ENCODE data around the gene CARD11. TPM values are rescaled to one million over a fixed set of nuclear protein-coding genes. Genes with fewer than 3 reads are reported as not detected.

The CARD11 gene
- total RNA-seq, 1 experiment from 2014 or later: 79.2 TPM

DNA sequence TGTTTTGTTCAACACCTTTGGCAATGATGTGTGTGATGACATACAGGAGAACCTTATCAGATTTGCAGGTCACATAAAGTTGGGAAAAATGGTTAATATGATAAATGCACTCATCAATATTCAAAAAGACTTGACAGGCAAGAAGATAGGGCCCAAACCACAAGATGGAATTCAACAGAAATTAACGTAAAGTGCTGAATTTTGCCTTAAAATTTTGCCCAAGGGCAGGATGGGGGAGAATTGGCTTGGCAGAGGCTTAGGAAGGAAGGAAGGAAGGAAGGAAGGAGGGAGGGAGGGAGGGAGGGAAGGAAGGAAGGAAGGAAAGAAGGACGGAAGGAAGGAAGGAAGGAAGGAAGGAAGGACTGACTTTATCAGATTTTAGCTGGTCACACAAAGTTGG is 35.3 kb downstream of the CARD11 start:
- no peaks in the 10 kb centered on the region for H3K27me3 Mint-ChIP-seq (ENCODE audit: unreplicated experiment)
- no peaks in the 10 kb centered on the region for H3K4me1 Mint-ChIP-seq (ENCODE audit: low read depth, unreplicated experiment)
- H3K9me3 Mint-ChIP-seq (ENCODE audit: low read depth, unreplicated experiment): no peaks in the 10 kb centered on the region
- H3K4me3 Mint-ChIP-seq (ENCODE audit: low read depth, unreplicated experiment): no peak overlapping the region
- TF ChIP-seq, protein P1, sequence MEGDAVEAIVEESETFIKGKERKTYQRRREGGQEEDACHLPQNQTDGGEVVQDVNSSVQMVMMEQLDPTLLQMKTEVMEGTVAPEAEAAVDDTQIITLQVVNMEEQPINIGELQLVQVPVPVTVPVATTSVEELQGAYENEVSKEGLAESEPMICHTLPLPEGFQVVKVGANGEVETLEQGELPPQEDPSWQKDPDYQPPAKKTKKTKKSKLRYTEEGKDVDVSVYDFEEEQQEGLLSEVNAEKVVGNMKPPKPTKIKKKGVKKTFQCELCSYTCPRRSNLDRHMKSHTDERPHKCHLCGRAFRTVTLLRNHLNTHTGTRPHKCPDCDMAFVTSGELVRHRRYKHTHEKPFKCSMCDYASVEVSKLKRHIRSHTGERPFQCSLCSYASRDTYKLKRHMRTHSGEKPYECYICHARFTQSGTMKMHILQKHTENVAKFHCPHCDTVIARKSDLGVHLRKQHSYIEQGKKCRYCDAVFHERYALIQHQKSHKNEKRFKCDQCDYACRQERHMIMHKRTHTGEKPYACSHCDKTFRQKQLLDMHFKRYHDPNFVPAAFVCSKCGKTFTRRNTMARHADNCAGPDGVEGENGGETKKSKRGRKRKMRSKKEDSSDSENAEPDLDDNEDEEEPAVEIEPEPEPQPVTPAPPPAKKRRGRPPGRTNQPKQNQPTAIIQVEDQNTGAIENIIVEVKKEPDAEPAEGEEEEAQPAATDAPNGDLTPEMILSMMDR (IDR thresholded peaks at IDR 0.05; ENCODE audit: unreplicated experiment): no peak
- BruUV-seq (replicated peaks): no TSS peak
- CTCF ChIA-PET: interaction anchor here (0.6 kb wide), 1 partner anchor 1316 kb away, joined by 3 read pairs; no protein-coding TSS in a partner anchor
- no peak for DNase-seq
- no peak overlapping the region for H3K27ac Mint-ChIP-seq (ENCODE audit: unreplicated experiment)
- intact Hi-C loops (cut with micrococcal nuclease; ENCODE audit: unreplicated experiment): no loop called here
- H3K36me3 Mint-ChIP-seq (ENCODE audit: insufficient read depth, unreplicated experiment): no peaks in the 10 kb centered on the region

DNA sequence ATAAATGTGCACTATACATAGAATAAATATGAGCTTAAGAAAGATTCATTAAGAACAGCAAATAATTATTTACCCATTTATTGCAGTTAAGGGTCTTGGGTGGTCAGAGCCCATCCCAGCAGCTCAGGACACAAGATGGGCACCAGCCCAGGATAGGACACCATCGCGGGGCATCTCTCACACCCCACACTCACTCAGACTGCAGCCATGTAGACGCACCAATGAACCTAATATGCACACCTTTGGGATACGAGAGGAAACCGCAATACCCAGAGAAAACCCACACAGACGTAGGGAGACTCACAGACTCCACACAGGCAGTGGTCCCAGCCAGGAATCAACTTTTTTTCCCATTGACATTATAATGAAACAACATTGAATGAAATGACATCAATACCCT is 36.0 kb downstream of the CARD11 start:
- TF ChIP-seq, protein P1 (IDR thresholded peaks at IDR 0.05; ENCODE audit: unreplicated experiment): no peak
- no peaks in the 10 kb centered on the region for H3K9me3 Mint-ChIP-seq (ENCODE audit: low read depth, unreplicated experiment)
- intact Hi-C loops (cut with micrococcal nuclease; ENCODE audit: unreplicated experiment): no loop called here
- H3K27me3 Mint-ChIP-seq (ENCODE audit: unreplicated experiment): no peaks in the 10 kb centered on the region
- BruUV-seq (replicated peaks): no TSS peak
- H3K36me3 Mint-ChIP-seq (ENCODE audit: insufficient read depth, unreplicated experiment): no peaks in the 10 kb centered on the region
- no peak for DNase-seq
- no peak overlapping the region for H3K27ac Mint-ChIP-seq (ENCODE audit: unreplicated experiment)
- CTCF ChIA-PET: no interaction called here
- no peak overlapping the region for H3K4me3 Mint-ChIP-seq (ENCODE audit: low read depth, unreplicated experiment)
- H3K4me1 Mint-ChIP-seq (ENCODE audit: low read depth, unreplicated experiment): no peaks in the 10 kb centered on the region

DNA sequence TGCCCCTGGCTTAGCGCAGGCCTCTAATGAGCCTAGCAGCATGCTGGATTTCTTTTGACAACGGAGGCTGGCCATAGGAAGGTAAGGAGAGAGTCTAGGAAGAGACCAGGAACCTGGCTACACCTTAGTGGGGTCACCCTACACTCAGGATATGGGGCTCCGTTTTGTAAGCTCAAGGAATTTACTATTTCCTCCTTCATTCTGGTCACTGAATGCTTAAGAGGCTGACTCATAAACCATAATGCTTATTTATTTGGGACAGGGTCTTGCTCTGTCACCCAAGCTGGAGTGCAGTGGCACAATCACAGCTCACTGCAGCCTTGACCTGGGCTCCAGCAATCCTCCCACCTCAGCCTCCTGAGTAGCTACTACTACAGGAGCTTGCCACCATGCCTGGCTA is 38.4 kb downstream of the CARD11 start:
- no peaks in the 10 kb centered on the region for H3K27me3 Mint-ChIP-seq (ENCODE audit: unreplicated experiment)
- CTCF ChIA-PET: interaction anchor here (0.6 to 1.4 kb wide), 5 partner anchors 8 to 109 kb away, joined by 3 to 4 read pairs (median 3); no protein-coding TSS in a partner anchor
- BruUV-seq (replicated peaks): no TSS peak
- H3K27ac Mint-ChIP-seq (ENCODE audit: unreplicated experiment): no peak overlapping the region
- H3K36me3 Mint-ChIP-seq (ENCODE audit: insufficient read depth, unreplicated experiment): no peaks in the 10 kb centered on the region
- no peaks in the 10 kb centered on the region for H3K4me1 Mint-ChIP-seq (ENCODE audit: low read depth, unreplicated experiment)
- intact Hi-C loops (cut with micrococcal nuclease; ENCODE audit: unreplicated experiment): no loop called here
- H3K9me3 Mint-ChIP-seq (ENCODE audit: low read depth, unreplicated experiment): no peaks in the 10 kb centered on the region
- no peak overlapping the region for H3K4me3 Mint-ChIP-seq (ENCODE audit: low read depth, unreplicated experiment)
- TF ChIP-seq, protein P1 (IDR thresholded peaks at IDR 0.05; ENCODE audit: unreplicated experiment): no peak
- DNase-seq: no peak

DNA sequence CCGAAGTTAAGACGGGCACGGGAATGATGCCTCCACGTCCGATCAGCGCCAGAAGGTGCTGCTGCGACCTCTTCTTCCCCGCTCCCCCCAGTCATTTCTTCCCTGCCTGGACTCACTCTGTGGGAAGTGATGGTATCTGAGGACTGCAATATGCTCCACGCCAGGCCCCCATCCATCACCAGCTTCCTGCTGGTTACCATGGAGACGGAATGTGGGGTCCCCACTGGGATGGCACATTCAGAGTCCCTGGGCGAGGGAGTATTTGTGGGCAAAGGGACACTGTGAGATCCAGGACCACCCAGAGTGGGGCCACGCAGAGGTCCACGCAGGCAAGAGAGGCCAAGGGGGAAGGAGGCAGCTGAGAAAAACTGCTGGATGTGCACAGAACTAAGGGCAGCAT is 39.7 kb downstream of the CARD11 start:
- TF ChIP-seq, protein P1 (IDR thresholded peaks at IDR 0.05; ENCODE audit: unreplicated experiment): no peak
- no peak for DNase-seq
- CTCF ChIA-PET: interaction anchor here (0.5 kb wide), 1 partner anchor 117 kb away, joined by 3 read pairs; no protein-coding TSS in a partner anchor
- Mint-ChIP-seq H3K9me3 (ENCODE audit: low read depth, unreplicated experiment) (no peaks in the 10 kb centered on the region), H3K4me1 (ENCODE audit: low read depth, unreplicated experiment) (peaks cover 11% of the 10 kb centered on the region), H3K4me3 (ENCODE audit: low read depth, unreplicated experiment) (no peak overlapping the region), H3K36me3 (ENCODE audit: insufficient read depth, unreplicated experiment) (no peaks in the 10 kb centered on the region), H3K27me3 (ENCODE audit: unreplicated experiment) (no peaks in the 10 kb centered on the region), H3K27ac (ENCODE audit: unreplicated experiment) (no peak overlapping the region)
- no TSS peak for BruUV-seq (replicated peaks)
- intact Hi-C loops (cut with micrococcal nuclease; ENCODE audit: unreplicated experiment): no loop called here
